ENCODE results near the gene NCS1.

NCS1 gene

DNA sequence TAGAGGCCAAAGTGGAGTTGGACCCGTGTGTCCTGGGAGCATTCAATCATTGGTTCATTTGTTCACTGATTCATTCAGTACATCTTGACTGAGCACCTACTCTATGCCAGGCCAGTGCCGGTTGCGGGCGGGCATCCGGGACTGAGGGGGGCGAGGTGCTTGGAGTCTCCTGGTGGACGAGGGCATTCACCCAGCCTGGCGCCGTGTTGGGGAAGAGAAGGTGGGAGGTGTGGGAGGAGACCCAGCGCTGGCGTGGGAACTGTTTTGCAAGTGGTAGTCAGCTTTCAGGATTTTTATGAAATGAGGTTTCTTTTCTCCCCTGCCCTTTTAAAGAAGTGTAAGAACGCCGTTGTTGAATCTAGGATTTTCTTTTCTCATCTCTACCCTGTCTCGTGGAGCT, 37.2 kb downstream of the NCS1 start:
- TF ChIP-seq NFIC (IDR thresholded peaks at IDR 0.05): no peak
- TF ChIP-seq, protein P1, sequence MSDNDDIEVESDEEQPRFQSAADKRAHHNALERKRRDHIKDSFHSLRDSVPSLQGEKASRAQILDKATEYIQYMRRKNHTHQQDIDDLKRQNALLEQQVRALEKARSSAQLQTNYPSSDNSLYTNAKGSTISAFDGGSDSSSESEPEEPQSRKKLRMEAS (IDR thresholded peaks at IDR 0.05): no peak
- no peak for TF ChIP-seq ZBTB7A (IDR thresholded peaks at IDR 0.05; ENCODE audit: low read depth)
- TF ChIP-seq TCF12 (IDR thresholded peaks at IDR 0.05; ENCODE audit: low read depth): no peak
- no peak for TF ChIP-seq CREB1 (IDR thresholded peaks at IDR 0.05; ENCODE audit: low read depth)
- TF ChIP-seq TAF1 (IDR thresholded peaks at IDR 0.05; ENCODE audit: low read depth): no peak
- TF ChIP-seq, protein P2, sequence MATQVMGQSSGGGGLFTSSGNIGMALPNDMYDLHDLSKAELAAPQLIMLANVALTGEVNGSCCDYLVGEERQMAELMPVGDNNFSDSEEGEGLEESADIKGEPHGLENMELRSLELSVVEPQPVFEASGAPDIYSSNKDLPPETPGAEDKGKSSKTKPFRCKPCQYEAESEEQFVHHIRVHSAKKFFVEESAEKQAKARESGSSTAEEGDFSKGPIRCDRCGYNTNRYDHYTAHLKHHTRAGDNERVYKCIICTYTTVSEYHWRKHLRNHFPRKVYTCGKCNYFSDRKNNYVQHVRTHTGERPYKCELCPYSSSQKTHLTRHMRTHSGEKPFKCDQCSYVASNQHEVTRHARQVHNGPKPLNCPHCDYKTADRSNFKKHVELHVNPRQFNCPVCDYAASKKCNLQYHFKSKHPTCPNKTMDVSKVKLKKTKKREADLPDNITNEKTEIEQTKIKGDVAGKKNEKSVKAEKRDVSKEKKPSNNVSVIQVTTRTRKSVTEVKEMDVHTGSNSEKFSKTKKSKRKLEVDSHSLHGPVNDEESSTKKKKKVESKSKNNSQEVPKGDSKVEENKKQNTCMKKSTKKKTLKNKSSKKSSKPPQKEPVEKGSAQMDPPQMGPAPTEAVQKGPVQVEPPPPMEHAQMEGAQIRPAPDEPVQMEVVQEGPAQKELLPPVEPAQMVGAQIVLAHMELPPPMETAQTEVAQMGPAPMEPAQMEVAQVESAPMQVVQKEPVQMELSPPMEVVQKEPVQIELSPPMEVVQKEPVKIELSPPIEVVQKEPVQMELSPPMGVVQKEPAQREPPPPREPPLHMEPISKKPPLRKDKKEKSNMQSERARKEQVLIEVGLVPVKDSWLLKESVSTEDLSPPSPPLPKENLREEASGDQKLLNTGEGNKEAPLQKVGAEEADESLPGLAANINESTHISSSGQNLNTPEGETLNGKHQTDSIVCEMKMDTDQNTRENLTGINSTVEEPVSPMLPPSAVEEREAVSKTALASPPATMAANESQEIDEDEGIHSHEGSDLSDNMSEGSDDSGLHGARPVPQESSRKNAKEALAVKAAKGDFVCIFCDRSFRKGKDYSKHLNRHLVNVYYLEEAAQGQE (IDR thresholded peaks at IDR 0.05; ENCODE audit: low read depth): no peak
- no peak for TF ChIP-seq TEAD4 (IDR thresholded peaks at IDR 0.05)
- TF ChIP-seq EP300 (IDR thresholded peaks at IDR 0.05; ENCODE audit: borderline replicate concordance): no peak
- no peak for TF ChIP-seq RAD21 (IDR thresholded peaks at IDR 0.05; ENCODE audit: low read depth)
- TF ChIP-seq CEBPB (IDR thresholded peaks at IDR 0.05): no peak
- no peak for TF ChIP-seq EGR1 (IDR thresholded peaks at IDR 0.05)
- TF ChIP-seq, protein P3, sequence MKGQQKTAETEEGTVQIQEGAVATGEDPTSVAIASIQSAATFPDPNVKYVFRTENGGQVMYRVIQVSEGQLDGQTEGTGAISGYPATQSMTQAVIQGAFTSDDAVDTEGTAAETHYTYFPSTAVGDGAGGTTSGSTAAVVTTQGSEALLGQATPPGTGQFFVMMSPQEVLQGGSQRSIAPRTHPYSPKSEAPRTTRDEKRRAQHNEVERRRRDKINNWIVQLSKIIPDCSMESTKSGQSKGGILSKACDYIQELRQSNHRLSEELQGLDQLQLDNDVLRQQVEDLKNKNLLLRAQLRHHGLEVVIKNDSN (IDR thresholded peaks at IDR 0.05): no peak
- no peak for TF ChIP-seq FOXM1 (IDR thresholded peaks at IDR 0.05; ENCODE audit: borderline replicate concordance, low read depth)
- TF ChIP-seq YY1 (IDR thresholded peaks at IDR 0.05; ENCODE audit: low read depth): no peak

DNA sequence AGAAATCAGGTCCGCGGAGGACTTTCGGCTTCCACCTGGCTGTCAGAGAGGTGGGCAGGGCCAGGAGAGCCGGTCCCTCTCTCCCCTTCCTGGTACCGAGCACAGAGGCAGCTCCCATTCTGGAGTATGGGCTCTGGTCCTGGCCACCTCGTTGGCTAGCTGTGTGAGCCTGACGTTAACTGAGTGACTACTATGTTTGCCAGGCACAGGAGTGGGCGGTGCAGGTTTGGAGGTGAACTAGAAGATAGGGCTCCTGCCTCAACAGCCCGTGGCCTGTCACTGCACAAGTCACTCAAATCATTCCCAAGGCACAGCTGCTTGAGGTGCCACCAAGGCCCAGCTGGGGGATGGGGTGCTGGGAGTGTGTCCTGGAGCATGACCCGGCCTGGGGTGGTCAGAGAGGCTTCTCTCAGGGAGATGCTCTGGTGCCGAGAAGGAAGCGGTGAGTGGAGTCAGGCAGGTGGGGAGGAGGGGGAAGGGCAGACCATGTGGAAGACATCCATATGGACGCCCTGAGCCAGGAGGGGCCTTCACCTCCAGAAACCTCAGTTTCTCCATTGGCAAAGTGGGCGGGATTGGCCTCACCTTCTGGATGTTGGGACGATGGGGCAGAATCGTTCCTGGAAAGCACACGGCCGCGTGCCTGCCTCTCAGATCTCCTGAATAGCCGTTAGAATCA, 39.5 kb downstream of the NCS1 start:
- no peak for TF ChIP-seq TCF12 (IDR thresholded peaks at IDR 0.05; ENCODE audit: low read depth)
- TF ChIP-seq NFIC (IDR thresholded peaks at IDR 0.05): no peak
- TF ChIP-seq YY1 (IDR thresholded peaks at IDR 0.05; ENCODE audit: low read depth): no peak
- no peak for TF ChIP-seq EGR1 (IDR thresholded peaks at IDR 0.05)

DNA sequence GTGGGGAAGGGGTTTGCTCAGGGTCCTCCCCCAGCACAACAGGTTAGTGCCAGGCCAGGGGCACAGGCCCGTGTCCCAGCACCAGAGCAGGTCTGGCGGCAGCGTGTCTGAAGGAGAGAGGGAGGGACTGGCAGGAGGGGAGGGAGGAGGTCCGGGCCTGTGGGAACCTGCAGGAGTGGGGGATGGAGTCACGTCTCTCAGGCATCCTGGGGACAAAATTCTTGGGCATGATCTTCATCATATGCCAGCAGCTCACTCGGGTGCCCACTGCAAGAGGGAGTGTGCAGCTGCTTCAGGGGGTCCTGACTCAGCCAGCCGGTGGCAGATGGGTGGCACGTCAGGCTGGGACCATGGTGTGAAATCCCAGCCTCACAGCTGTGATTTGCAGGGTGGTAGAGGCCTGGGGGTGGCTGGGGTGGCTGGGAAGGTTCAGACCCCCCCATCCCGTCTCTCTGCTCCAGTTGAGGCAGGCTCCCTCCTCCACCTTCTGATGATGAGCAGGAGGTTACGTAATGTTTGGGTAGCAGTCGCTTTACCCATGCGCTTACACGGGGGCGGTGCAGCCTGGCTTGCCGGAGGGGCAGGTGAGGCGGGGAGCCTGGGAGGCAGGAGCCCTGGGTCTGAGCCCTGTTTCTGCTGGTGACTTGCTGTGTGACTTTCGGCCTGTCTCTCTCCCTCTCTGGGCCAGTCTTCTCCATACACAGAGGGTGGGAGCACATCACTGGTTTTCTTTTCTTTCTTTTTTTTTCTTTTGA, 40.5 kb downstream of the NCS1 start:
- TF ChIP-seq TEAD4 (IDR thresholded peaks at IDR 0.05) (no peak), CREB1 (IDR thresholded peaks at IDR 0.05; ENCODE audit: low read depth) (no peak), NFIC (IDR thresholded peaks at IDR 0.05) (no peak), TCF12 (IDR thresholded peaks at IDR 0.05; ENCODE audit: low read depth) (no peak), TAF1 (IDR thresholded peaks at IDR 0.05; ENCODE audit: low read depth) (no peak)
- TF ChIP-seq, protein P3 (IDR thresholded peaks at IDR 0.05): no peak
- TF ChIP-seq, protein P2 (IDR thresholded peaks at IDR 0.05; ENCODE audit: low read depth): no peak
- TF ChIP-seq, protein P1 (IDR thresholded peaks at IDR 0.05): no peak

DNA sequence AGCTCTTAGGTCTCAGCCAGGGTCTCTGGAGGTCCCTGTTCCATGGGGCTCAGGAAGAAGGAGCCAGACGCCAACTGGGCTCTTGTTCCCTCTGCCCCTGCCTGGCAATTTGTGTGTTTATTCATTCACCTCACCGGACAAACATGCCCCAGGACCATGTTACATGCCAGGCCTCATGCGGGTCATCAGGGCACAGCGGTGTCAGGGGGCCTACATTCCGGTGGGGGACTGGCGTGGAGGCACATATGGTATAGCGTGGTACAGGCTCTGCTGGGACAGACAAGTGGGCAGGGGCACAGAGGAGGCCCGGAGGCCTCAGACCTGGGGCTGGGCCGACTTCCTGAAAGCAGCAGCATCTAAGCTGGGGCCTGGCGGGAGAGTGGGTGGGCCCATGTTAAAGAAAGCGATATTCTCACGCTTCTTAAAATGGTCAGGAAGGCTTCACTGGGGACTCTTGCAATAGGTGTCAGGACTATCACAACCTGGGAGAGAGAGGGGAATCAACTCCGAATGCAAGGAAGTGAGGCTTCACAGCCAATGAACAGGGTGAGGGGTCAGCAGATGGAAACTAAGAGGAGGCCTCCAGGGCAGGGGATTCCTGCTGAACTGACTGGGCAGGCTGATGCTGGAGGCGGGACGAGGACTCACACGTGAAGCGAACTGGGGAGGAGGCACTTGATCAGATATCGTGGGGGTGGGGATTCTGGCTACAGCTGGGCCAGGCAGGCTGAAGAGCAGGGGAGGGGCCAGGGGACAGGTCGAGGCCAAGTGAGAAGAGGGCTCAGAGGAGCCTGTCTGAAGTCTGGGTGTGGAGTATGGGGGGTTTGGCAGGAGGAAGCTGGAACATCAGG, 41.9 kb downstream of the NCS1 start:
- TF ChIP-seq, protein P1 (IDR thresholded peaks at IDR 0.05): no peak
- TF ChIP-seq FOXM1 (IDR thresholded peaks at IDR 0.05; ENCODE audit: borderline replicate concordance, low read depth) (no peak), YY1 (IDR thresholded peaks at IDR 0.05; ENCODE audit: low read depth) (no peak), CREB1 (IDR thresholded peaks at IDR 0.05; ENCODE audit: low read depth) (no peak), RAD21 (IDR thresholded peaks at IDR 0.05; ENCODE audit: low read depth) (no peak), EP300 (IDR thresholded peaks at IDR 0.05; ENCODE audit: borderline replicate concordance) (no peak), TAF1 (IDR thresholded peaks at IDR 0.05; ENCODE audit: low read depth) (no peak), TCF12 (IDR thresholded peaks at IDR 0.05; ENCODE audit: low read depth) (no peak), NFIC (IDR thresholded peaks at IDR 0.05) (no peak), ZBTB7A (IDR thresholded peaks at IDR 0.05; ENCODE audit: low read depth) (no peak), TEAD4 (IDR thresholded peaks at IDR 0.05) (no peak)
- TF ChIP-seq, protein P3 (IDR thresholded peaks at IDR 0.05): no peak
- TF ChIP-seq, protein P2 (IDR thresholded peaks at IDR 0.05; ENCODE audit: low read depth): no peak

Data from Ishikawa (cell line).